Transverse colon (tissue), 4 donors: Measurements from ENCODE around the gene ADCY2.

Experiments
- CTCF ChIP-seq, 5 experiments: fragments of 200-600 bp in 3 of 5; fragments of 450-650 bp in 2 of 5; sonication (generic) in 3 of 5; IDR thresholded peaks; 1 replicate in 2 of 5; 2 replicates in 3 of 5; pipeline ENCODE4 v1.5.1; 2016 to 2017; ENCODE audit warnings: antibody characterized with exemption in 5 of 5, inconsistent platforms in 3 of 5, mild to moderate bottlenecking in 2 of 5, moderate library complexity in 1 of 5
- EP300 ChIP-seq: sonication (generic); formaldehyde crosslinking; IDR thresholded peaks from one replicate; pipeline ENCODE4 v1.6.1; 2017; ENCODE audit warnings: antibody characterized with exemption, low read depth
- POLR2A ChIP-seq: fragments of 450-650 bp; IDR thresholded peaks from one replicate; pipeline ENCODE4 v1.6.1; 2016; ENCODE audit warnings: antibody characterized with exemption, mild to moderate bottlenecking, moderate library complexity
- POLR2AphosphoS5 ChIP-seq, 3 donors: sonication (generic); formaldehyde crosslinking; IDR thresholded peaks; one replicate each; pipeline ENCODE4 v1.6.1; 2016; ENCODE audit warnings: antibody characterized with exemption in 3 of 3

- no peak for TF ChIP-seq CTCF (IDR thresholded peaks at IDR 0.05)
- TF ChIP-seq EP300 = no peak
- TF ChIP-seq POLR2AphosphoS5 (IDR thresholded peaks at IDR 0.05) = no peak
- TF ChIP-seq POLR2A = no peak
Measured at GRCh38 chr5:7803937-7804336, 408.0 kb downstream of the ADCY2 start.
